SK-N-SH treated with all-trans-retinoic acid at 6 μM for 48 hours (cell line): ENCODE results near the gene MAN1A1.

Experiments used
- ATAC-seq: fragments of 200-7000 bp; cut with Tn5 transposase; 3 replicates; pipeline ENCODE4 v1.9.1; 2020; ENCODE audit warnings: mild to moderate bottlenecking, moderate library complexity
- ARNTL ChIP-seq: fragments of 450-650 bp; formaldehyde crosslinking; IDR thresholded peaks from 2 replicates; pipeline ENCODE4 v1.5.0; 2020; ENCODE audit warnings: low read depth, mild to moderate bottlenecking, moderate library complexity, borderline replicate concordance
- BACH2 ChIP-seq: fragments of 250-450 bp; sonication (Bioruptor Pico); IDR thresholded peaks from 2 replicates; pipeline ENCODE4 v1.9.0; 2021; ENCODE audit warnings: mild to moderate bottlenecking, borderline replicate concordance
- CSDC2 ChIP-seq: fragments of 250-450 bp; sonication (Bioruptor Pico); IDR thresholded peaks from 2 replicates; pipeline ENCODE4 v1.5.0; 2020; ENCODE audit warnings: mild to moderate bottlenecking, moderate library complexity
- CSRNP3 ChIP-seq: fragments of 250-450 bp; sonication (Bioruptor Pico); IDR thresholded peaks from 2 replicates; pipeline ENCODE4 v1.5.1; 2021; ENCODE audit warnings: mild to moderate bottlenecking, moderate library complexity
- ESRRG ChIP-seq: fragments of 250-450 bp; sonication (Bioruptor Pico); IDR thresholded peaks from 2 replicates; pipeline ENCODE4 v1.6.1; 2021; ENCODE audit warnings: mild to moderate bottlenecking
- GLIS3 ChIP-seq: fragments of 250-450 bp; sonication (Bioruptor Pico); IDR thresholded peaks from 2 replicates; pipeline ENCODE4 v1.5.0; 2020; ENCODE audit warnings: mild to moderate bottlenecking, moderate library complexity
- ISL1 ChIP-seq: fragments of 250-450 bp; sonication (Bioruptor Pico); IDR thresholded peaks from 2 replicates; pipeline ENCODE4 v2.1.2; 2022; ENCODE audit warnings: mild to moderate bottlenecking, moderate library complexity
- POU6F1 ChIP-seq: fragments of 250-450 bp; sonication (Bioruptor Pico); IDR thresholded peaks from 2 replicates; pipeline ENCODE4 v1.8.0; 2021; ENCODE audit warnings: low read depth, mild to moderate bottlenecking, moderate library complexity, borderline replicate concordance
- PPARA ChIP-seq: fragments of 250-450 bp; sonication (Bioruptor Pico); IDR thresholded peaks from 2 replicates; pipeline ENCODE4 v1.5.0; 2020; ENCODE audit warnings: mild to moderate bottlenecking, borderline replicate concordance
- RARB ChIP-seq: fragments of 250-450 bp; sonication (Bioruptor Pico); IDR thresholded peaks from 2 replicates; pipeline ENCODE4 v1.8.0; 2021; ENCODE audit warnings: mild to moderate bottlenecking, moderate library complexity
- TCF4 ChIP-seq: fragments of 250-450 bp; sonication (Bioruptor Pico); IDR thresholded peaks from 2 replicates; pipeline ENCODE4 v1.8.0; 2021; ENCODE audit warnings: mild to moderate bottlenecking, moderate library complexity, borderline replicate concordance
- TOX ChIP-seq: fragments of 250-450 bp; sonication (Bioruptor Pico); IDR thresholded peaks from 2 replicates; pipeline ENCODE4 v1.8.0; 2021; ENCODE audit warnings: mild to moderate bottlenecking, moderate library complexity, borderline replicate concordance
- ZC3H10 ChIP-seq: fragments of 250-450 bp; sonication (Bioruptor Pico); IDR thresholded peaks from 2 replicates; pipeline ENCODE4 v1.5.1; 2021; ENCODE audit warnings: mild to moderate bottlenecking, moderate library complexity
- ZFP3 ChIP-seq: fragments of 250-450 bp; sonication (Bioruptor Pico); IDR thresholded peaks from 2 replicates; pipeline ENCODE4 v1.5.0; 2020; ENCODE audit warnings: mild to moderate bottlenecking, moderate library complexity
- ZFP30 ChIP-seq: fragments of 450-650 bp; formaldehyde crosslinking; IDR thresholded peaks from 2 replicates; pipeline ENCODE4 v1.5.0; 2022; ENCODE audit warnings: mild to moderate bottlenecking, moderate library complexity
- ZNF565 ChIP-seq: fragments of 450-650 bp; formaldehyde crosslinking; conservative IDR thresholded peaks from 2 replicates; pipeline ENCODE4 v1.5.0; 2020; ENCODE audit warnings: low read depth, mild to moderate bottlenecking, moderate library complexity
- ZNF70 ChIP-seq: fragments of 450-650 bp; formaldehyde crosslinking; IDR thresholded peaks from 2 replicates; pipeline ENCODE4 v1.5.0; 2020; ENCODE audit warnings: mild to moderate bottlenecking, moderate library complexity
- ZNF8 ChIP-seq: fragments of 450-650 bp; formaldehyde crosslinking; IDR thresholded peaks from 2 replicates; pipeline ENCODE4 v1.5.0; 2020; ENCODE audit warnings: mild to moderate bottlenecking, moderate library complexity
- TF ChIP-seq, protein P1 (sequence below): fragments of 250-450 bp; sonication (Bioruptor Pico); IDR thresholded peaks from 2 replicates; pipeline ENCODE4 v1.5.1; 2020; ENCODE audit warnings: low read depth, mild to moderate bottlenecking, moderate library complexity
- TF ChIP-seq, protein P2 (sequence below): fragments of 250-450 bp; sonication (Bioruptor Pico); IDR thresholded peaks from 2 replicates; pipeline ENCODE4 v1.5.0; 2020; ENCODE audit warnings: mild to moderate bottlenecking, moderate library complexity
- TF ChIP-seq, protein P3 (sequence below): fragments of 250-450 bp; sonication (Bioruptor Pico); IDR thresholded peaks from 2 replicates; pipeline ENCODE4 v1.8.0; 2020; ENCODE audit warnings: mild to moderate bottlenecking, moderate library complexity, borderline replicate concordance

Gene MAN1A1

DNA sequence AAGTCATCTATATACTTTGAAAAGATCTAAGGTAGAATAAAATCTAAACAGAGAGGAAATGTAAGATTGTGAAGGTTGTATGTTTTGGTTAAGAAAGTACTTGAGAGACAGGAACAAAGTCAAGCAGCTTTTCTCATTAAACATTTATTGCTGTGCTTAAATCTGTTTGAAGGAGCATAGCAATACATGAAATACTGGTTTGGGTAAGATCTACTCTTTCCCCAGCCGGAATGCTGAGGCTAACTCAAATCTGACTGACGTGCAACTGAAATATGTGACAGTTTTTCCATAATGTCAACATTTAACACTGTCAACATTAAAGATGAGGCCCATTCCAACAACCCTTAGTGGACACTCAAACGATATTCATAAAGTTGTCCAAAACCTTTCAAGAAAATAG is 59.9 kb downstream of the MAN1A1 start:
- TF ChIP-seq ZFP3, result no peak
- TF ChIP-seq ZNF8, result no peak
- no peak for TF ChIP-seq GLIS3 (CRISPR knock-in tag)
- no peak for TF ChIP-seq POU6F1
- TF ChIP-seq PPARA (CRISPR knock-in tag), result no peak
- ATAC-seq, result no peak

- TF ChIP-seq, protein P1, sequence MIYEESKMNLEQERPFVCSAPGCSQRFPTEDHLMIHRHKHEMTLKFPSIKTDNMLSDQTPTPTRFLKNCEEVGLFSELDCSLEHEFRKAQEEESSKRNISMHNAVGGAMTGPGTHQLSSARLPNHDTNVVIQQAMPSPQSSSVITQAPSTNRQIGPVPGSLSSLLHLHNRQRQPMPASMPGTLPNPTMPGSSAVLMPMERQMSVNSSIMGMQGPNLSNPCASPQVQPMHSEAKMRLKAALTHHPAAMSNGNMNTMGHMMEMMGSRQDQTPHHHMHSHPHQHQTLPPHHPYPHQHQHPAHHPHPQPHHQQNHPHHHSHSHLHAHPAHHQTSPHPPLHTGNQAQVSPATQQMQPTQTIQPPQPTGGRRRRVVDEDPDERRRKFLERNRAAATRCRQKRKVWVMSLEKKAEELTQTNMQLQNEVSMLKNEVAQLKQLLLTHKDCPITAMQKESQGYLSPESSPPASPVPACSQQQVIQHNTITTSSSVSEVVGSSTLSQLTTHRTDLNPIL (CRISPR knock-in tag), result peak; percentile 31; the same call in 1 of the 2 replicates
- no peak for TF ChIP-seq ZNF70 (CRISPR knock-in tag)
- TF ChIP-seq, protein P2, sequence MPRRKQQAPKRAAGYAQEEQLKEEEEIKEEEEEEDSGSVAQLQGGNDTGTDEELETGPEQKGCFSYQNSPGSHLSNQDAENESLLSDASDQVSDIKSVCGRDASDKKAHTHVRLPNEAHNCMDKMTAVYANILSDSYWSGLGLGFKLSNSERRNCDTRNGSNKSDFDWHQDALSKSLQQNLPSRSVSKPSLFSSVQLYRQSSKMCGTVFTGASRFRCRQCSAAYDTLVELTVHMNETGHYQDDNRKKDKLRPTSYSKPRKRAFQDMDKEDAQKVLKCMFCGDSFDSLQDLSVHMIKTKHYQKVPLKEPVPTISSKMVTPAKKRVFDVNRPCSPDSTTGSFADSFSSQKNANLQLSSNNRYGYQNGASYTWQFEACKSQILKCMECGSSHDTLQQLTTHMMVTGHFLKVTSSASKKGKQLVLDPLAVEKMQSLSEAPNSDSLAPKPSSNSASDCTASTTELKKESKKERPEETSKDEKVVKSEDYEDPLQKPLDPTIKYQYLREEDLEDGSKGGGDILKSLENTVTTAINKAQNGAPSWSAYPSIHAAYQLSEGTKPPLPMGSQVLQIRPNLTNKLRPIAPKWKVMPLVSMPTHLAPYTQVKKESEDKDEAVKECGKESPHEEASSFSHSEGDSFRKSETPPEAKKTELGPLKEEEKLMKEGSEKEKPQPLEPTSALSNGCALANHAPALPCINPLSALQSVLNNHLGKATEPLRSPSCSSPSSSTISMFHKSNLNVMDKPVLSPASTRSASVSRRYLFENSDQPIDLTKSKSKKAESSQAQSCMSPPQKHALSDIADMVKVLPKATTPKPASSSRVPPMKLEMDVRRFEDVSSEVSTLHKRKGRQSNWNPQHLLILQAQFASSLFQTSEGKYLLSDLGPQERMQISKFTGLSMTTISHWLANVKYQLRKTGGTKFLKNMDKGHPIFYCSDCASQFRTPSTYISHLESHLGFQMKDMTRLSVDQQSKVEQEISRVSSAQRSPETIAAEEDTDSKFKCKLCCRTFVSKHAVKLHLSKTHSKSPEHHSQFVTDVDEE, result no peak
- no peak for TF ChIP-seq ZFP30 (CRISPR knock-in tag)
- TF ChIP-seq PPARA (CRISPR knock-in tag), result no peak
- TF ChIP-seq RARB, result no peak
- TF ChIP-seq ESRRG, result no peak
- no peak for TF ChIP-seq POU6F1
- TF ChIP-seq CSRNP3 (CRISPR knock-in tag), result no peak
- TF ChIP-seq, protein P3, sequence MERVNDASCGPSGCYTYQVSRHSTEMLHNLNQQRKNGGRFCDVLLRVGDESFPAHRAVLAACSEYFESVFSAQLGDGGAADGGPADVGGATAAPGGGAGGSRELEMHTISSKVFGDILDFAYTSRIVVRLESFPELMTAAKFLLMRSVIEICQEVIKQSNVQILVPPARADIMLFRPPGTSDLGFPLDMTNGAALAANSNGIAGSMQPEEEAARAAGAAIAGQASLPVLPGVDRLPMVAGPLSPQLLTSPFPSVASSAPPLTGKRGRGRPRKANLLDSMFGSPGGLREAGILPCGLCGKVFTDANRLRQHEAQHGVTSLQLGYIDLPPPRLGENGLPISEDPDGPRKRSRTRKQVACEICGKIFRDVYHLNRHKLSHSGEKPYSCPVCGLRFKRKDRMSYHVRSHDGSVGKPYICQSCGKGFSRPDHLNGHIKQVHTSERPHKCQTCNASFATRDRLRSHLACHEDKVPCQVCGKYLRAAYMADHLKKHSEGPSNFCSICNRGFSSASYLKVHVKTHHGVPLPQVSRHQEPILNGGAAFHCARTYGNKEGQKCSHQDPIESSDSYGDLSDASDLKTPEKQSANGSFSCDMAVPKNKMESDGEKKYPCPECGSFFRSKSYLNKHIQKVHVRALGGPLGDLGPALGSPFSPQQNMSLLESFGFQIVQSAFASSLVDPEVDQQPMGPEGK (CRISPR knock-in tag), result no peak
- TF ChIP-seq ZNF565 (CRISPR knock-in tag), result no peak
- TF ChIP-seq ISL1 (CRISPR knock-in tag), result peak; percentile 82
- TF ChIP-seq ARNTL (CRISPR knock-in tag), result no peak
- ATAC-seq, result peak; percentile 50
Measured at GRCh38 chr6:119285908-119286625, 63.5 kb downstream of the MAN1A1 start.

GRCh38 chr6:119284861-119285521 is 64.6 kb downstream of the MAN1A1 start:
- no peak for ATAC-seq
- no peak for TF ChIP-seq ZNF70 (CRISPR knock-in tag)
- no peak for TF ChIP-seq BACH2
- TF ChIP-seq PPARA (CRISPR knock-in tag), result no peak
- TF ChIP-seq ZNF565 (CRISPR knock-in tag), result no peak
- TF ChIP-seq POU6F1, result no peak
- TF ChIP-seq GLIS3 (CRISPR knock-in tag), result no peak
- no peak for TF ChIP-seq RARB
- TF ChIP-seq, protein P3 (CRISPR knock-in tag), result no peak
- no peak for TF ChIP-seq ISL1 (CRISPR knock-in tag)
- no peak for TF ChIP-seq ESRRG
- no peak for TF ChIP-seq ZC3H10 (CRISPR knock-in tag)
- TF ChIP-seq TCF4 (CRISPR knock-in tag), result no peak
- TF ChIP-seq ZNF8, result no peak
- no peak for TF ChIP-seq CSDC2
- TF ChIP-seq TOX (CRISPR knock-in tag), result no peak
